T47D (cell line): Measurements from ENCODE around the gene VPS13A.
A peak's percentile ranks its signal among the peaks of the same experiment; 100 is the strongest.

Experiments used
- DNase-seq, 2 experiments: peaks; one replicate each; pipeline versions ENCODE4 v3.0.0 to v3.0.0-alpha.2; 2011 to 2012; ENCODE audit warnings: low read depth in 1 of 2, low spot score in 1 of 2
- JUND ChIP-seq: IDR thresholded peaks from 2 replicates; pipeline ENCODE4 v1.6.1; 2012; ENCODE audit warnings: low read depth
- in situ Hi-C: cut with HindIII; loops from 2 replicates; pipeline ENCODE4 v1.10.0; 2016; ENCODE audit warnings: low sequenced_read_pairs, low pct_unique_long_range_greater_than_20kb

The VPS13A gene

GRCh38 chr9:77283991-77284390 lies 106.7 kb downstream of the VPS13A start:
- in situ Hi-C loops: no loop called here
- DNase-seq: no peak
- TF ChIP-seq JUND: no peak

DNA sequence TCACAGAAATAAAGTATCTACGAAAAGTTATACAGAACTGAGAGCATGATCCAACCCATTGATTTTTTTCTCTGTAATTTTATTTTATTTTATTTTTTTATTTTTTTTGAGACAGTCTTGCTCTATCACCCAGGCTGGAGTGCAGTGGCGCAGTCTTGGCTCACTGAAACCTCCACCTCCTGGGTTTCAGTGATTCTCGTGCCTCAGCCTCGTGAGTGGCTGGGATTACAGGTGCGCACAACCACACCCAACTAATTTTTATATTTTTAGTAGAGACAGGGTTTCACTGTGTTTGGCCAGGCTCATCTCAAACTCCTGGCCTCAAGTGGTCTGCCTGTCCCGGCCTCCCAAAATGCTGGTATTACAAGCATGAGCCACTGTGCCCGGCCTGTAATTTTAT lies 107.3 kb downstream of the VPS13A start:
- in situ Hi-C loops: no loop called here
- no peak for DNase-seq
- TF ChIP-seq JUND: no peak

GRCh38 chr9:77290373-77290772 lies 113.0 kb downstream of the VPS13A start:
- DNase-seq: no peak
- TF ChIP-seq JUND: no peak
- in situ Hi-C loops: no loop called here

DNA sequence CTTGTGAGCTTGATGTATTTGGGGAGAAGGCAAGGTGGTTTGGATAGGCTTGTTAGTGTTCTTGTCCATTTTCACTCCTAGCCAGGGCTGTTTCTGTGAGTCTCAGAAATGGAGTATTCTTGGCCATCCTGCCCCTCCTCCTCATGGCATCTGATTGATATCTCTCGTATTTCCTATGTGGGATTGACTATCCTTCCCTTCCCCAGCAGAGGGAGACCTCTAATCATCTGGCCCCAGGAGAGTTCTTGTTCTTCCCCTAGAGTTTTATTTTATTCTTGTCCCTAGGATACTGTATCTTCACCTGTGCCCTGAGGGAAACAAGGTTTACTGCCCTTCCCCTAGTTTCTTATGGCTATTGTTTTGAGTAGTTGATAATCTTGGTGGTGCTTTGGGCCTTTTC lies 114.4 kb downstream of the VPS13A start:
- peak in 1 of 2 experiments; percentile 37 for DNase-seq
- in situ Hi-C loops: no loop called here
- TF ChIP-seq JUND: no peak

DNA sequence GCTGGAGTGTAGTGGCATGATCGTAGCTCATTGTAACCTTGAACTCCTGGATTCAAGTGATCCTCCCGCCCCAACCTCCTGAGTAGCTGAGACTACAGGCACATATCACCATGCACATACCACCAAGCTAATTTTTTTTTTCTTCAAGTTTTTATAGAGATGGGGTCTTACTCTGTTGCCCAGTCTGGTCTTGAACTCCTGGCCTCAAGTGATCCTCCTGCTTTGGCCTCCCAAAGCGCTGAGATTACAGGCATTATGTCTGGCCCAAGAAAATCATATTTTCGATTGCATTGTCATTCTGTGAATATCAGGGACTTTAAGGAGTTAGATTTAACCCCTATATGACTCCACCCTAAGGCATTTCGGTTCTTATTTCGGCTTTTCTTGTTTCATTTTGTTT lies 116.6 kb downstream of the VPS13A start:
- no peak for DNase-seq
- no peak for TF ChIP-seq JUND
- in situ Hi-C loops: no loop called here

DNA sequence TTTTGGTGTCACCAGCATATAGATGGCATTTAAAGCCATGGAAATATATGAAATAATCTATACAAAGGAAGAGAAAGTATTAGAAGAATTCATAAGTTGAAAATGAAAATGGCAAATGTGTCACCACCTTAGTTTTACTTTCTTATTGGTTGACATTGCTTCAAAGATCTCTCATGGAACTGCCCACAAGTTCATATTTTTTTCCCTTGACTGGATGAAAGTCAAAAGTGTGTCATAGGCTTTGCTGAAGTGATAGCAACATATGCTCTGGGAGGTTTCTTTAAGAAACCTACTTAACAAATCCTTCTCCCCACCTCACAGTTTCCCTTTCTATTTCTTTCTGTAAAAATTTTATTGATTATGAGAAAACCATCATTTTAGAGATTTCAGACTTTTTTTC lies 127.2 kb downstream of the VPS13A start:
- no peak for TF ChIP-seq JUND
- DNase-seq: no peak
- in situ Hi-C loops: no loop called here

GRCh38 chr9:77305622-77306400 lies 128.5 kb downstream of the VPS13A start:
- TF ChIP-seq JUND: no peak
- DNase-seq: no peak
- in situ Hi-C loops: no loop called here

- DNase-seq: no peak
- TF ChIP-seq JUND: no peak
- in situ Hi-C loops: no loop called here
Measured at GRCh38 chr9:77307166-77307565, 129.8 kb downstream of the VPS13A start.

DNA sequence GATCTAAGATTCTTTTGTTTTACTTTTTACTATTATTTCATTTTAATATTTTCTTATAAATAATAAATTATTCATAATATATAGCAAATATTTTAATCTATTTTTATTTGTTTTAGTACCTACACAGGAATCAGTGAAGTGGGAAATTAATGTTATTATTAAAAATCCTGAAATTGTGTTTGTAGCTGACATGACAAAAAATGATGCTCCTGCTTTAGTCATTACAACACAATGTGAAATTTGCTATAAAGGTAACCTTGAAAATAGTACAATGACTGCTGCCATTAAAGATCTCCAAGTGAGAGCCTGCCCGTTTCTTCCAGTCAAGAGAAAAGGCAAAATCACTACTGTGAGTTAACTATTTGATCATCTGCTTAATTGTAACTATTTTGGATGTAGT lies 138.7 kb downstream of the VPS13A start:
- no peak for TF ChIP-seq JUND
- DNase-seq: no peak
- in situ Hi-C loops: no loop called here

DNA sequence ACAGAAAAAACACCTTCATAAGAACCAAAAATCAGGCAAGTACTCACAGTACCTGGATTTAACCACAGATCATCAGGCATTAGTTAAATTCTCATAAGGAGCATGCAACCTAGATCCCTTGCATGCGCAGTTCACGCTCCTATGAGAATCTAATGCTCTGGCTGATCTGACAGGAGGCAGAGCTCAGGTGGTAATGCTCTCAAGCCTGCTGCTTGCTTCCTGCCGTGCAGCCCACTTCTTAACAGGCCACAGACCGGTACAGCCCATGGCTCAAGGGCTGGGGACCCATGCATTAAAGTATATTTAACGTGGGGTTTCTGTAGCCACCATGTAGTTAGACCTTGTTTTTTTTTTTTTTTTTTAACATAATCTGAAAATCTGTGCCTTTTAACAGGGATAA lies 147.7 kb downstream of the VPS13A start:
- in situ Hi-C loops: no loop called here

GRCh38 chr9:77328102-77328501 lies 150.8 kb downstream of the VPS13A start:
- TF ChIP-seq JUND: no peak
- in situ Hi-C loops: no loop called here
- no peak for DNase-seq

More for the DNA sequence above, 147.7 kb downstream of the VPS13A start:
- TF ChIP-seq JUND: no peak
- no peak for DNase-seq

GRCh38 chr9:77370064-77370463 lies 192.7 kb downstream of the VPS13A start:
- no peak for TF ChIP-seq JUND
- in situ Hi-C loops: no loop called here
- DNase-seq: no peak

DNA sequence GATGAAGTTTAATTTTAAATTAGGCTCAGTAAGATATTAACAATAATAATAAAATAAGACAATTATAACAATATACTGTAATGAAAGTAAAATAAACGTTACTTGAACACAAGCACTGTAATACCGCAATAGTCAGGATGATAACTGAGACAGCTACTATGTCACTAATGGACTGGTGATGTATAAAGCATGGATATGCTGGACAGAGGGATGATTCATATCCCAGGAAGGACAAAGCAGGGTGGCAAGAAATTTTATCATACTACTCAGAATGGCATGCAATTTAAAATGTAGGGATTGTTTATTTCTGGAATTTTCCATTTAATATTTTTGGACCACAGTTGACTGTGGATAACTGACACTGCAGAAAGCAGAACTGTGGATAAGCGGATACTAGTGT lies 196.9 kb downstream of the VPS13A start:
- DNase-seq: no peak
- in situ Hi-C loops: no loop called here
- TF ChIP-seq JUND: no peak

GRCh38 chr9:77375956-77376532 lies 198.7 kb downstream of the VPS13A start:
- TF ChIP-seq JUND: no peak

More at GRCh38 chr9:77375956-77376532, 198.7 kb downstream of the VPS13A start:
- in situ Hi-C loops: no loop called here
- DNase-seq: no peak
